Neural cell (in vitro differentiated cells): Measurements from ENCODE around the gene CRIP1. TPM values are rescaled to one million over a fixed set of nuclear protein-coding genes. Genes with fewer than 3 reads are reported as not detected.

ENCODE experiments used
- H2AFZ ChIP-seq: fragments of 200-600, 300-800 bp; sonication (generic), shearing (Covaris generic); 2 replicates; pipeline ENCODE4 v1.6.0; 2014; ENCODE audit warnings: low read depth, mild to moderate bottlenecking, antibody characterized with exemption, low read length, moderate library complexity
- H3F3A ChIP-seq: fragments of 200-600 bp; shearing (Covaris generic); 2 replicates; pipeline ENCODE4 v1.6.1; 2016; ENCODE audit warnings: mild to moderate bottlenecking, moderate library complexity, mixed read lengths, antibody characterized with exemption, low read length; ENCODE audit not compliant: insufficient read depth, poor library complexity, severe bottlenecking
- H3K27ac ChIP-seq: fragments of 200-600, 300-800 bp; sonication (generic), shearing (Covaris generic); 2 replicates; pipeline ENCODE4 v1.5.1; 2014; ENCODE audit warnings: mild to moderate bottlenecking, low read length, moderate library complexity
- H3K27me3 ChIP-seq: fragments of 300-800, 200-600 bp; sonication (generic), shearing (Covaris generic); 2 replicates; pipeline ENCODE4 v1.6.0; 2014; ENCODE audit warnings: mild to moderate bottlenecking, low read depth, low read length, moderate library complexity; ENCODE audit not compliant: insufficient read depth
- H3K36me3 ChIP-seq: fragments of 300-800, 200-600 bp; sonication (generic), shearing (Covaris generic); 2 replicates; pipeline ENCODE4 v1.5.1; 2014; ENCODE audit warnings: mild to moderate bottlenecking, antibody characterized with exemption, low read length, moderate library complexity; ENCODE audit not compliant: insufficient read depth
- H3K4me2 ChIP-seq: fragments of 300-800, 200-600 bp; sonication (generic), shearing (Covaris generic); 2 replicates; pipeline ENCODE4 v1.6.0; 2014; ENCODE audit warnings: mild to moderate bottlenecking, low read length
- H3K4me3 ChIP-seq: fragments of 300-800, 200-600 bp; sonication (generic), shearing (Covaris generic); 2 replicates; pipeline ENCODE4 v1.5.1; 2014; ENCODE audit warnings: mild to moderate bottlenecking, low read length, moderate library complexity
- H3K79me2 ChIP-seq: fragments of 200-600 bp; shearing (Covaris generic); replicated peaks from 2 replicates; pipeline ENCODE4 v1.6.0; 2014; ENCODE audit warnings: mild to moderate bottlenecking, low read length, moderate library complexity; ENCODE audit not compliant: insufficient read depth
- H3K9ac ChIP-seq: fragments of 300-800, 200-600 bp; sonication (generic), shearing (Covaris generic); 2 replicates; pipeline ENCODE4 v1.6.1; 2016; ENCODE audit warnings: mild to moderate bottlenecking, low read length, mixed read lengths
- H3K9me2 ChIP-seq: fragments of 200-600 bp; shearing (Covaris generic); 2 replicates; pipeline ENCODE4 v1.6.1; 2016; ENCODE audit warnings: mild to moderate bottlenecking, low read length, mixed read lengths; ENCODE audit not compliant: insufficient read depth
- H3K9me3 ChIP-seq: fragments of 200-600, 300-800 bp; sonication (generic), shearing (Covaris generic); 2 replicates; pipeline ENCODE4 v1.6.1; 2016; ENCODE audit warnings: mild to moderate bottlenecking, mixed run types, low read length, moderate library complexity, mixed read lengths
- H4K20me1 ChIP-seq: fragments of 200-600 bp; shearing (Covaris generic); 2 replicates; pipeline ENCODE4 v1.6.1; 2016; ENCODE audit warnings: mild to moderate bottlenecking, mixed run types; ENCODE audit not compliant: insufficient read depth
- CTCF ChIP-seq: fragments of 450-650 bp; IDR thresholded peaks from 2 replicates; pipeline ENCODE4 v1.5.1; 2014; ENCODE audit warnings: antibody characterized with exemption, mild to moderate bottlenecking, moderate library complexity; ENCODE audit not compliant: poor library complexity, severe bottlenecking
- EP300 ChIP-seq: fragments of 450-650 bp; conservative IDR thresholded peaks from 2 replicates; pipeline ENCODE4 v1.6.1; 2014; ENCODE audit warnings: antibody characterized with exemption, mild to moderate bottlenecking, moderate library complexity; ENCODE audit not compliant: poor library complexity, severe bottlenecking
- EZH2 ChIP-seq: fragments of 200-600, 300-800 bp; shearing (Covaris generic), sonication (generic); IDR thresholded peaks from 2 replicates; pipeline ENCODE4 v1.6.1; 2014; ENCODE audit warnings: antibody characterized with exemption, low read length, borderline replicate concordance, mild to moderate bottlenecking; ENCODE audit not compliant: insufficient read depth, poor library complexity, severe bottlenecking
- MXI1 ChIP-seq: fragments of 450-650 bp; conservative IDR thresholded peaks from 2 replicates; pipeline ENCODE4 v1.6.1; 2014; ENCODE audit warnings: antibody characterized with exemption, mild to moderate bottlenecking; ENCODE audit not compliant: poor library complexity, severe bottlenecking
- POLR2AphosphoS5 ChIP-seq: IDR thresholded peaks from 2 replicates; pipeline ENCODE4 v1.6.1; 2012
- RAD21 ChIP-seq: fragments of 450-650 bp; conservative IDR thresholded peaks from 2 replicates; pipeline ENCODE4 v1.6.1; 2014; ENCODE audit warnings: antibody characterized with exemption, mild to moderate bottlenecking, moderate library complexity
- REST ChIP-seq: IDR thresholded peaks from 2 replicates; pipeline ENCODE4 v1.6.1; 2012; ENCODE audit warnings: borderline replicate concordance
- SMC3 ChIP-seq: fragments of 450-650 bp; conservative IDR thresholded peaks from 2 replicates; pipeline ENCODE4 v1.6.1; 2014; ENCODE audit warnings: antibody characterized with exemption, mild to moderate bottlenecking, moderate library complexity; ENCODE audit not compliant: poor library complexity
- TAF1 ChIP-seq: IDR thresholded peaks from 2 replicates; pipeline ENCODE4 v1.6.1; 2012; ENCODE audit warnings: low read depth
- polyA plus RNA-seq: library from polyadenylated mRNA; depleted of rRNA; stranded (reverse); fragments of >200 nt; gene quantifications from 2 replicates; pipeline ENCODE4 v1.2.3, GENCODE V29; 2014

CRIP1 gene
- polyA plus RNA-seq, 1 donor from 2014 or later: 0.58 TPM

GRCh38 chr14:105471823-105472485 is 14.7 kb upstream of the CRIP1 start:
- H3K4me2 ChIP-seq: no peak overlapping the region
- H2AFZ ChIP-seq: no peak overlapping the region
- no peaks in the 10 kb centered on the region for H4K20me1 ChIP-seq
- no peak for TF ChIP-seq MXI1
- H3K4me3 ChIP-seq: no peak overlapping the region
- H3K9me3 ChIP-seq: no peaks in the 10 kb centered on the region
- peaks cover 23% of the 10 kb centered on the region for H3K79me2 ChIP-seq
- peak overlapping the region; percentile 17 for H3K9ac ChIP-seq
- H3F3A ChIP-seq: no peaks in the 10 kb centered on the region
- H3K27me3 ChIP-seq: no peaks in the 10 kb centered on the region
- H3K36me3 ChIP-seq: no peaks in the 10 kb centered on the region
- no peaks in the 10 kb centered on the region for H3K9me2 ChIP-seq
- peak overlapping the region; percentile 45 for H3K27ac ChIP-seq

GRCh38 chr14:105472486-105472991 is 14.1 kb upstream of the CRIP1 start:
- no peak overlapping the region for H3K27ac ChIP-seq
- H4K20me1 ChIP-seq: no peaks in the 10 kb centered on the region
- TF ChIP-seq REST (no peak), MXI1 (no peak), SMC3 (no peak), EP300 (no peak), EZH2 (no peak), RAD21 (no peak), CTCF (no peak), POLR2AphosphoS5 (no peak), TAF1 (no peak)
- no peak overlapping the region for H3K4me2 ChIP-seq
- H2AFZ ChIP-seq: no peak overlapping the region
- H3K9ac ChIP-seq: peak overlapping the region; percentile 17
- H3K9me3 ChIP-seq: no peaks in the 10 kb centered on the region
- H3K27me3 ChIP-seq: no peaks in the 10 kb centered on the region
- H3K36me3 ChIP-seq: no peaks in the 10 kb centered on the region
- peaks cover 28% of the 10 kb centered on the region for H3K79me2 ChIP-seq
- H3K9me2 ChIP-seq: no peaks in the 10 kb centered on the region
- H3K4me3 ChIP-seq: no peak overlapping the region
- no peaks in the 10 kb centered on the region for H3F3A ChIP-seq
